ENCODE measurements around the gene EMILIN2. TPM values are rescaled to one million over a fixed set of nuclear protein-coding genes. Genes with fewer than 3 reads are reported as not detected.

EMILIN2 gene
- 5.3 and 15.0 TPM in 2 replicates for total RNA-seq

DNA sequence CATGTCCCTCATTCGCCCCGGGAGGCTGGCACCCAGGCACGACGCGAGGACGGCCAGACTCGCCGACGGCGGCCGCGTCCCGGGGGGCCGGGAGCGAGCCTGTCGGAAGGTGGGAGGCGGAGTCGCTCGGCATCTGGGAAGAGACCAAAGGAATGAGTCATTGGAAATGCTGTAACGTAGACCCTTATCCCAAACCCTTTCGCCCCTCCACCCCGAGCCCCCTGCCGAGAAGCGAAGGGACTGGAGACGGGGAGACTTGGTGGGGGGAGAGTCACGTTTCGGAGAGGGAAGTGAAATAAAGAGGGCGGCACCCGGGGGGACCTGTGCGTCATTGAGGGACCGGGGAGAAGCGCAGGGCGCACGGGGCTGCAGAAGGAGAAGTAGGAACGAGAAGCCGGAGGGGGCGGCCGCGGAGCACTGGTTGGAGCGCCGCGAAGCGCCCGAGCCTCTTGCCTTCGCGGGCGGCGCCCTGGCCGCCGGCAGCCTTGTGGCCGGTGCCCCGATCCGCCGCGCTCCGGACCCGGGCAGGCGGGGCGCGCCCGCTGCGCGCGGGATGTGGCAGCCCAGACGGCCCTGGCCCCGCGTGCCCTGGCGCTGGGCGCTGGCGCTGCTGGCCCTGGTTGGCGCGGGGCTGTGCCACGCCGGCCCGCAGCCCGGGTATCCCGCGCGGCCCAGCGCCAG is at the start of gene EMILIN2:
Gene EMILIN2 (plus strand): TSS at position 371 of the 681 bp plus-strand sequence. CDS start 183 bp downstream, at position 554.

Other genes with a start within 250 kb of the EMILIN2 start
- 73.5 and 114 TPM in 2 replicates for gene SMCHD1, start 191.3 kb upstream of the EMILIN2 start, total RNA-seq
- gene LPIN2, start 166.1 kb downstream of the EMILIN2 start, total RNA-seq, result 41.1 and 47.2 TPM in 2 replicates